Pancreas (tissue), 10 donors: Measurements from ENCODE around the gene FAM76B. TPM values are rescaled to one million over a fixed set of nuclear protein-coding genes. Genes with fewer than 3 reads are reported as not detected.

Experiments used
- ATAC-seq, 4 donors: fragments of 200-7000 bp; cut with Tn5 transposase; one replicate each; pipeline versions ENCODE4 v1.8.0 to v1.9.1; 2020; ENCODE audit warnings: mild to moderate bottlenecking in 4 of 4, moderate library complexity in 4 of 4
- DNase-seq, 6 donors: peaks; one replicate each; pipeline ENCODE4 v3.0.0-alpha.2; 2020
- FAIRE-seq: peaks from 2 replicates; lab custom pipeline; 2012; peaks lifted over from hg19 to GRCh38; lab: Jason Lieb, UNC
- H3K27ac ChIP-seq, 4 donors: fragments of 200-600 bp; sonication (generic); 1 replicate in 3 of 4; 2 replicates in 1 of 4; pipeline versions ENCODE4 v1.5.0 to v1.8.0; 2020
- H3K27me3 ChIP-seq, 4 donors: fragments of 200-600 bp; one replicate each; pipeline ENCODE4 v1.8.0; 2021
- H3K36me3 ChIP-seq, 3 donors: fragments of 200-600 bp; sonication (generic) in 1 of 3; one replicate each; pipeline versions ENCODE4 v1.5.0 to v1.8.0; 2020 to 2021
- H3K4me1 ChIP-seq, 3 donors: fragments of 200-600 bp; one replicate each; pipeline ENCODE4 v1.8.0; 2021
- H3K4me3 ChIP-seq, 4 donors: fragments of 200-600 bp; sonication (generic) in 2 of 4; one replicate each; pipeline versions ENCODE4 v1.5.0 to v1.8.0; 2020 to 2021
- H3K9me3 ChIP-seq, 4 donors: fragments of 200-600 bp; one replicate each; pipeline ENCODE4 v1.8.0; 2021
- CTCF ChIP-seq, 4 donors: fragments of 200-600 bp; sonication (generic) in 3 of 4; IDR thresholded peaks; one replicate each; pipeline versions ENCODE4 v1.5.0 to v1.8.0; 2021; ENCODE audit warnings: antibody characterized with exemption in 4 of 4
- WGBS, 2 donors: extraction: QIAGEN DNeasy Blood & Tissue Kit; methylation state at CpG; one replicate each; pipeline ENCODE4 v1.1.7; 2013; 5-methylcytosine and 5-hydroxymethylcytosine counted together
- intact Hi-C, 3 donors: fragments of 100-400 bp; cut with DNase I; formaldehyde crosslinking; loops; one replicate each; pipeline versions ENCODE4 v1.11.1 to v1.14.2; 2022
- polyA plus RNA-seq, 2 donors: library from polyadenylated mRNA; stranded (reverse); fragments of 200-250 nt; gene quantifications; one replicate each; pipeline ENCODE4 v1.2.3, GENCODE V29; 2013
- total RNA-seq, 6 donors: library from RNA; stranded (reverse); fragmentation: NEBNext Ultra II Directional in 4 of 6; extraction: Animal tissue kit (Norgen Biotek cat#: 25700) in 4 of 6; gene quantifications; one replicate each; pipeline versions ENCODE4 v1.2.1 to v1.2.4, GENCODE V29; 2021 to 2023
- donor health status: healthy with polysubstance abuse.
- donor health status: DM: no; HTN: no; CAD: no; lungs with moderate emphysema.
- donor health status: DM: no; HTN: no; CAD: no.
- donor health status: control.
- donor health status: control.
- donor health status: Bipolar disorder and iron deficiency.
- donor health status: DM: yes; HTN: yes; CAD: no.
- donor health status: DM: no; HTN: no; CAD: no.
- donor health status: DM: no; HTN: no; CAD: no.
- donor health status: DM: yes; HTN: yes; CAD: no.

FAM76B gene
- total and polyA plus RNA-seq, 8 donors = 7.1 to 16.7 (median 9.3) TPM

- peaks cover 0 to 51% (median 8%) of the 10 kb centered on the region in 3 donors for H3K36me3 ChIP-seq
- peak; percentile 5 for FAIRE-seq
- intact Hi-C loops = no loop called here
- H3K27ac ChIP-seq = no peak overlapping the region
- no peaks in the 10 kb centered on the region for H3K4me1 ChIP-seq
- H3K27me3 ChIP-seq = no peaks in the 10 kb centered on the region
- ATAC-seq = no peak
- H3K9me3 ChIP-seq = no peaks in the 10 kb centered on the region
- TF ChIP-seq CTCF (IDR thresholded peaks at IDR 0.05) = no peak
- no peak for DNase-seq
- no peak overlapping the region for H3K4me3 ChIP-seq
Measured at GRCh38 chr11:95776859-95777258, 12.7 kb downstream of the FAM76B start.

DNA sequence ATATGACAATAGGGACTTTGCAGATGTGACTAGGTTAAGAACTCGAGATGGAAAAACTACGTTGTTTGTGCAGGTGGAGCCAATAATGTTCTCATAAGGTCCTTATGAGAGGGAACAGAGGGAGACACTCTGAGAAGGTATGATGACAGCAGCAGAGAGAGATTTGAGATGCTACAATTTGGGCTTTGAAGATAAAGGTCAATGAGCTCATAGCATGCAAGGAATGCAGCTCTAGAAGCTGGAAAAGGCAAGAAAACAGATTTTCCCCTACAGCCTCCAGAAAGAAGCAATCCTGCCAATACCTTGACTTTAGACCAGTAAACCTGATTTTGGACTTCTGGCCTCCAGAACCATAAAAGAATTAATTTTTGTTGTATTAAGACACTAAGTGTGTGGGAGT is 21.1 kb downstream of the FAM76B start:
- FAIRE-seq (no peak), DNase-seq (no peak), ATAC-seq (no peak)
- peaks cover 0 to 14% (median 0%) of the 10 kb centered on the region in 3 donors for H3K36me3 ChIP-seq
- H3K27ac ChIP-seq = no peak overlapping the region
- no peaks in the 10 kb centered on the region for H3K27me3 ChIP-seq
- H3K9me3 ChIP-seq = no peaks in the 10 kb centered on the region
- no peaks in the 10 kb centered on the region for H3K4me1 ChIP-seq
- 58 to 63% methylated on average over 2 of the region's 2 CpGs for WGBS, 2 donors
- TF ChIP-seq CTCF (IDR thresholded peaks at IDR 0.05) = no peak
- intact Hi-C loops = no loop called here
- H3K4me3 ChIP-seq = no peak overlapping the region

- H3K36me3 ChIP-seq = peaks cover 0 to 8% (median 0%) of the 10 kb centered on the region in 3 donors
- no peak for TF ChIP-seq CTCF (IDR thresholded peaks at IDR 0.05)
- H3K27me3 ChIP-seq = no peaks in the 10 kb centered on the region
- DNase-seq (no peak), FAIRE-seq (no peak), ATAC-seq (peak in 2 of 4 donors; percentile 13 to 23)
- H3K27ac ChIP-seq = no peak overlapping the region
- 51 to 67% methylated on average over 1 of the region's 1 CpG for WGBS, 2 donors
- H3K4me3 ChIP-seq = no peak overlapping the region
- H3K9me3 ChIP-seq = no peaks in the 10 kb centered on the region
- no peaks in the 10 kb centered on the region for H3K4me1 ChIP-seq
- intact Hi-C loops = no loop called here
Measured at GRCh38 chr11:95767498-95767897, 22.1 kb downstream of the FAM76B start.

DNA sequence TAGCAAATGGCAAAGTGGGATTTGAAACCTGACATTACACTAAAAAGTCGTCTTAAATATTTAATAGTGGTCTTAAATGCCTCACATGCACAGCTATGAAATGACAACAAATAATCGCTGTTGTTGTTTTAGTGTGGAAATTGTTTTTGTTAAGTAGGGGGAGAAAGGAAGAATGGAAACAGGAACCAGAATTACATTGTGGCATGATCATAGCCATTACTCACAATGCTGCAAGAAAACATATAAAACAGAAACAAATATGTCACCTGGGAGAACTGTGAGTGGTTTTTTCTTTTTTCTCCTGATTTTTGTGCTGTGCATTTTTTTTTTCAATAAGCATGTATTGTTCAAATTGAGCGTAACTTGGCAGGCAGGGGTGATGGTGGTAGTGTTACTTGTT is 22.9 kb downstream of the FAM76B start:
- 67 to 68% methylated on average over 3 of the region's 3 CpGs for WGBS, 2 donors
- ATAC-seq (no peak), DNase-seq (no peak), FAIRE-seq (no peak)
- no peak for TF ChIP-seq CTCF (IDR thresholded peaks at IDR 0.05)
- Histone ChIP-seq H3K4me3 (no peak overlapping the region), H3K27ac (no peak overlapping the region), H3K9me3 (no peaks in the 10 kb centered on the region), H3K4me1 (no peaks in the 10 kb centered on the region), H3K27me3 (no peaks in the 10 kb centered on the region), H3K36me3 (peaks cover 0 to 8% (median 0%) of the 10 kb centered on the region in 3 donors)
- intact Hi-C loops = no loop called here

- TF ChIP-seq CTCF (IDR thresholded peaks at IDR 0.05) = peak; percentile 16 to 62 (median 50)
- no peaks in the 10 kb centered on the region for H3K9me3 ChIP-seq
- FAIRE-seq = peak; percentile 97
- H3K27ac ChIP-seq = no peak overlapping the region
- H3K36me3 ChIP-seq = no peaks in the 10 kb centered on the region
- no peak overlapping the region for H3K4me3 ChIP-seq
- H3K27me3 ChIP-seq = no peaks in the 10 kb centered on the region
- no peak for DNase-seq
- no peaks in the 10 kb centered on the region for H3K4me1 ChIP-seq
- peak; percentile 66 to 89 (median 86) for ATAC-seq
- intact Hi-C loops = loop anchor here in 2 of 3 donors (5.0 kb wide), 2 partner anchors 607 to 612 kb away; no protein-coding TSS in a partner anchor
- 15 to 18% methylated on average over 4 of the region's 4 CpGs for WGBS, 2 donors
Measured at GRCh38 chr11:95764267-95764898, 25.2 kb downstream of the FAM76B start.
